Activated naive CD8-positive, alpha-beta T cell (primary cell): Measurements from ENCODE around the gene PPM1M.

Experiments
- H3K27ac Mint-ChIP-seq: one replicate; pipeline ENCODE4 v1.8.0; 2021; ENCODE audit warnings: mixed read lengths
- H3K27me3 Mint-ChIP-seq: one replicate; pipeline ENCODE4 v1.8.0; 2021; ENCODE audit warnings: mixed read lengths
- H3K36me3 Mint-ChIP-seq: one replicate; pipeline ENCODE4 v1.8.0; 2021; ENCODE audit warnings: mixed read lengths
- H3K4me1 Mint-ChIP-seq: one replicate; pipeline ENCODE4 v1.8.0; 2021; ENCODE audit warnings: low read depth, mixed read lengths
- H3K4me3 Mint-ChIP-seq: one replicate; pipeline ENCODE4 v1.8.0; 2021; ENCODE audit warnings: mild to moderate bottlenecking, mixed read lengths
- H3K9me3 Mint-ChIP-seq: one replicate; pipeline ENCODE4 v1.8.0; 2021; ENCODE audit warnings: low read depth, mixed read lengths

Gene PPM1M

DNA sequence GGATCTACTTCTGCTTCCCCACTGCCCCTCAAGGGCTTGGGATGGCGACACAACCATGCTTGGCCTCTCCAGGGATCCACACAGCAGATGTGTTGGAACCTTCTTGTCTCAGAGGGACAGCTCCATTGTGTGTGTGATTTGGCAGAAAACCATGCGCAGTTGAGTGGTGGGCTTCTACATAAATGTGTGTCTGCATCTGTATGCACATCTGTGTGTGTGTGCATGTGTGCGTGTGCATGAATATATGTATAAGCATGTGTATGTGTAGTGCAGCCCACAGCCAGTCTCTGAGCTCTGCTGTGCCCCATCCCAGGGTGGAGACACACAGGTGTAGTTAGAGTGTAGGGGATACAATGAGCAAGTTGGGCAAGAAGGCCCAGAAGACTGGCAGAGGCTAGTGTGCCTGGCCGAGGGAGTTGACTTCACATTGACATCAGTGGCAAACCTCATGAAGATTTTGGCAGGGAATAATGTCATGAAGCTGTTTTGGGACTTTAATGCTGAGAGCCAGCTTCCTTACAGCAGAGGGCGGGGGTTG lies 50.2 kb downstream of the PPM1M start:
- Mint-ChIP-seq H3K27ac (no peak overlapping the region), H3K27me3 (no peaks in the 10 kb centered on the region), H3K36me3 (peaks cover 6% of the 10 kb centered on the region), H3K4me3 (no peak overlapping the region), H3K9me3 (no peaks in the 10 kb centered on the region), H3K4me1 (peaks cover 10% of the 10 kb centered on the region)

DNA sequence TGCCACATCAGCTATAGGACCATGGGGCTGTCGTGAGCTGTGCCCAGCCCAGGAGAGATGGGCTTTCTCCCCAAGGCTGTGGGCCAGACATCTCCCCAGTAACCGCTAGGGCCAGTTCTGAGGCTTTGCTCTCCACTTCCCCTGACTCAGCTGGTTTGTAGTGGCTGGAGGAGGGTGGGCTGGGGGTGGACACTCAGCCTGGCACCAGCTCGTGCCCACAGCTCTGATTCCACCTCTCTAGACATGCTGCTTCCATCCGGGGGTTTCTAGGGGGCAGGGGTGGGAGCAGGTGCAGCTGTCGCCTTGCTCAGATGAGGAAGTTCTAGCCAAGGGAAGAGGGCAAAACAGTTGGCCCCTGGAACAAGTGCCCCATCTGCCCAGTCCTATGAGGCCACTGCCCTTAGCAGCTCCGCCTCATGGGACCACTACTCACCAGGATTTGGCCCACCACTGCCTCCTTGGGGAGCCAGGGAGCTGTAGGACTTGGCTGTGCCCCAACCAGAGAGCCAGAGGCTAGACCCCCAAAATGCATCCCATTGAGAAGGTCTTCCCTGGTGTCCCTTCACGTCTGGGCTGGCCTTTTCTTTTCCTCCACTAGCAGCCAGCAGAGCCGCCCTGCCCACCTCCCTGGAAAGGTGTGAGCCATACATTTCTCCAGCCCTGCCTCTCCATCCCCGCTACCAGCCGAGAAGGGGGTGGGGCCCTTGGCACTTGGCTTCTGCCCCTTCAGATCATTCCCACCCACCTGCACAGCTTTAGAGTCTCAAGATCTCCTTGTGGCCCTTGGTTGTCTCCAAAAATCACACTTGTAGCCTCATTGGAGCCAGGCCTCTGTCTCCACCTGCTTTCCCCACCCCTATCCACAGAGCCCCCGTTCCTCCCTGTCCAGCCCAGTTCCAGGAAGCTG lies 51.9 kb downstream of the PPM1M start:
- Mint-ChIP-seq H3K27me3 (no peaks in the 10 kb centered on the region), H3K36me3 (peaks cover 2% of the 10 kb centered on the region), H3K27ac (no peak overlapping the region), H3K4me1 (peaks cover 6% of the 10 kb centered on the region), H3K9me3 (no peaks in the 10 kb centered on the region), H3K4me3 (no peak overlapping the region)

DNA sequence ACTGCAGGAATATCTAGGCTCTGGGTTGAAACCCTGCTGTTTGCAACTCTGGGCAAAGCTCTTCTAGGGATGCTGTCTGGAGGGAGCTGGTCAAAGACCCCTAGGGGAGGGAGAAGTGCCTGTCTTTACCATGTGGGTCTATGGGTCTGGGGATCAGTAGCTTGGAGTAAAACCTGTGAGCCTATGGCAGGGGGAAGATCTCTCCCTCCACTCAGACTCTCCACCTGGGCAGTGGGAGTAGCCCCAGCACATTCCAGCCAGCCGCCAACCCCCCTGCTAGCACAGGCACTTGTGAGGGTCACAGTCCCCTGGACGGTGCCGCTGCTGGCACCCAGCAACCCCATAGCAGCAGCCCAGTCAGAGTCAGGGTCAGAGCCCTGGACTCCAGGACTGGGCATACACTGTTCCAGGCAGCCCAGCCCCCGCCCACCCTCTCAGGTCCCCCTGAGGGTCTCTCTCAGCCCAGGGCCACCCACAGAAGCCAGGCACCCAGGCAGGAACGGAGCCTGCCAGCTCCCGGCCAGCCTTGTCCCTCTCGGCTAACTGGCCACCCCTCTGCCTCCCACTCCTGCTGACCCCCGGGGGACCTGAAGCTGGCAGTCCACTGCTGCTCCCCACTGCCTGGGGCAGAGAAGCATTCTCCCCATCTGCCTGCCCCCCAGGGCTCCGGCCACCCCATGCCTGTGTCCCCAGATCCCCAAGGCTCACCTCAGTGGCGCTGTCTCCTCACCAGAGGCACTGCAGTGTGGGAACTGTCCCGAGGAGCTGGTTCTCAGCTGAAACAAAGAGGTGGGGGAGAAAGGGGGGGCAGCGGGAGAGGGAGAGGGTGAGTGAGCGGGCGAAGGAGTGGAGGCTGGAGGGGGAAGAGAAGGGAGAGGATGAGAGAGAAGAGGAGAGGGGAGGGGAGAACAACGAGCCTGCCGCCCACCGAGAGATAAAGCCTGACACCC lies 52.9 kb downstream of the PPM1M start:
- no peak overlapping the region for H3K4me3 Mint-ChIP-seq
- no peaks in the 10 kb centered on the region for H3K9me3 Mint-ChIP-seq
- H3K27me3 Mint-ChIP-seq = no peaks in the 10 kb centered on the region
- peaks cover 2% of the 10 kb centered on the region for H3K36me3 Mint-ChIP-seq
- peaks cover 6% of the 10 kb centered on the region for H3K4me1 Mint-ChIP-seq
- no peak overlapping the region for H3K27ac Mint-ChIP-seq

DNA sequence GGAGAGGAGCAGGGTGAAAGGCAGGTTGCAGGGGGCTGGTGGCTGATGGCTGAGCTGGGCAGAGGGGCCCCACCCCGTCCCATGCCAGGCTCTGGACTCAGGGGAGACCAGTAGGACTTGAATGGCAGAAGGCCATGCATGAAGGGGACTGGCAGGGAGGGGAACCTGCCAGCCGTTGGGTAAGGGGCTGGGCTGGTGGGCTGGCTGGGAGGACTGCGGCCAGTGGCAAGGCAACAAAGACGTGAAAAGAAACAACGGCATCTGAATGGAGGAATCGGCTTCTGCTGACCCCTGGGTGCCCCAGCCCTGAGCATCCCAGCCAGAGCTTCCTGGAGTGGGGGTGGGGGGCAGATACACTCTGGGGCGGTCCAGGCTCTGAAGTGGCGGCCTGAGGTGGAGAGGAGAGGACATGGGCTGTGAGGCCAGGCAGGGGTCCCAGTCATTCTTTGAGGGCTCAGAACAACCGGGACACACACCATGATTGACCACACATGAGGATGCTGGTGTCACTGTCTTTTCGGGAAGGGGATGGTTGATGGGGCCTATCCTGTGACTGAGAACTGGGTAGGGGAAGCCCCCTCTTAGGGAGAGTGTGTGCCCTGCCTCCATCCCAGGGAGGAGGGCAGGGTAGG lies 53.8 kb downstream of the PPM1M start:
- no peak overlapping the region for H3K27ac Mint-ChIP-seq
- H3K9me3 Mint-ChIP-seq = no peaks in the 10 kb centered on the region
- peaks cover 6% of the 10 kb centered on the region for H3K4me1 Mint-ChIP-seq
- H3K36me3 Mint-ChIP-seq = peaks cover 2% of the 10 kb centered on the region
- no peak overlapping the region for H3K4me3 Mint-ChIP-seq
- no peaks in the 10 kb centered on the region for H3K27me3 Mint-ChIP-seq
